ENCODE data around the gene NHSL2. TPM values are rescaled to one million over a fixed set of nuclear protein-coding genes. Genes with fewer than 3 reads are reported as not detected.

Gene NHSL2
- total RNA-seq, 1 donor from 2014 or later: 6.7 TPM

DNA sequence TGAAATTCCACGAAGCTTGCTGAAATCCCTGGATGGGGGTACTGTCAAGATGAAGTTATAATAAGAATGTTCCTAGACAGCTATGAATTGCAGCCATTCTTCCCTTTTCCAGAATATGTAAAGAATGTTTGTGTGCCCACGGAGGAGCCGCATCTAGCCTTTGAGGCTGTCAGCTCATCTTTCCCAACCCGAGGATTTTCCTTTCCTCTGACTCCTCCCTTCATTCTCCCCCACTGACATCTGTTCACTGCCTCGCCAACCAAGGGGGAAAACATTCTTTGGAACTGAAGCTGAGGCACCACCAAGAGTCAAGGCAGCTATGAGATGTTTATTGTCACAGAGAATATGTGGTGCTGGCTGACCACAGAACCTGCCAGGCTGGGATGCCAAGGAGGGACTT is 8.8 kb downstream of the NHSL2 start:
- intact Hi-C loops (cut with DNase I): loop anchor here (10.0 kb wide), 1 partner anchor 205 kb away; no protein-coding TSS in a partner anchor
- no peak for DNase-seq (ENCODE audit: low spot score)

GRCh38 chrX:71919886-71920285 is 9.2 kb downstream of the NHSL2 start:
- DNase-seq (ENCODE audit: low spot score): no peak
- intact Hi-C loops (cut with DNase I): loop anchor here (10.0 kb wide), 1 partner anchor 205 kb away; no protein-coding TSS in a partner anchor

GRCh38 chrX:71922686-71923085 is 12.0 kb downstream of the NHSL2 start:
- intact Hi-C loops (cut with DNase I): no loop called here
- DNase-seq (ENCODE audit: low spot score): no peak

DNA sequence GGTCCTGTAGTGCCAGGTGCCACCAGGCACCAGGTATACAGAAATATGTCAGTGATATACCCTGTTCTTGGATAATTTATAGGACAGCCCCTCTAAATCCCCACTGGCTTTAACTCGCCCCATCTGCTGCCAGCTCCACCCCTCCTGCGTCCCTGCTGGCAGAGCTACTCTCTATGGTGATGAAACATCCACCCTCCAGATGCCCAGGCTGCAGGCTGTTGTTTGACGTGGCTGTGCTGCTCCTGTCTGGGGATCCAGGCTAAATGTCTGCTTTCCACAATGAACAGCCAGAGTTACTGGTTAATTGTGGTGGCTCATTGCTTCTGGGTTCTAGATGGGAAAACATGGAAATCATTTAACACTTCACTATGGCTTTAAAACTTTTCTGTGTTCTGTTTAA is 12.9 kb downstream of the NHSL2 start:
- no peak for DNase-seq (ENCODE audit: low spot score)
- intact Hi-C loops (cut with DNase I): no loop called here

GRCh38 chrX:71927040-71927439 is 16.4 kb downstream of the NHSL2 start:
- intact Hi-C loops (cut with DNase I): no loop called here
- DNase-seq (ENCODE audit: low spot score): no peak

DNA sequence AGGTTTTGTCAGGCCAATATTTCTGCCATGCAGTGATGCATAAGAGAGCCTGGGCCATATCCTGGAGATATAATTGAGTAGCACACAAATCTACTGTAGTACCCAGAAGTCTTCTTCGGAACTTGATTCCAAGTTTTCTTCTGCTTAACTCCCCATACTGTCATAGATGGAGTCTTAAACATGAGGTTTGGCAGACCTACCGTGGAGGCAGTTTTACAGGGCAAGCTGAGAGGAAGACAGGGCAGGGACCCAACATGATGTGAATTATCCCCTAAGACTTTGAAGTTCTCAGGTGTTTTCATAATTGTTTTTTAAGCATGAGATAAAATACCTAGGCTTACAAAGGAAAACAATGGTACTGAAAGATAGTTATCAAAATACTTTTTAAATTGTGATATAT is 18.2 kb downstream of the NHSL2 start:
- no peak for DNase-seq (ENCODE audit: low spot score)
- intact Hi-C loops (cut with DNase I): no loop called here

GRCh38 chrX:71930298-71930697 is 19.7 kb downstream of the NHSL2 start:
- DNase-seq (ENCODE audit: low spot score): no peak
- intact Hi-C loops (cut with DNase I): no loop called here

- intact Hi-C loops (cut with DNase I): no loop called here
- DNase-seq (ENCODE audit: low spot score): no peak
Observed at GRCh38 chrX:71935476-71935875, 24.8 kb downstream of the NHSL2 start.

- intact Hi-C loops (cut with DNase I): no loop called here
- no peak for DNase-seq (ENCODE audit: low spot score)
Observed at GRCh38 chrX:71936632-71937031, 26.0 kb downstream of the NHSL2 start.

- no peak for DNase-seq (ENCODE audit: low spot score)
- intact Hi-C loops (cut with DNase I): no loop called here
Observed at GRCh38 chrX:71938371-71938770, 27.7 kb downstream of the NHSL2 start.

GRCh38 chrX:71941145-71941544 is 30.5 kb downstream of the NHSL2 start:
- no peak for DNase-seq (ENCODE audit: low spot score)
- intact Hi-C loops (cut with DNase I): no loop called here

DNA sequence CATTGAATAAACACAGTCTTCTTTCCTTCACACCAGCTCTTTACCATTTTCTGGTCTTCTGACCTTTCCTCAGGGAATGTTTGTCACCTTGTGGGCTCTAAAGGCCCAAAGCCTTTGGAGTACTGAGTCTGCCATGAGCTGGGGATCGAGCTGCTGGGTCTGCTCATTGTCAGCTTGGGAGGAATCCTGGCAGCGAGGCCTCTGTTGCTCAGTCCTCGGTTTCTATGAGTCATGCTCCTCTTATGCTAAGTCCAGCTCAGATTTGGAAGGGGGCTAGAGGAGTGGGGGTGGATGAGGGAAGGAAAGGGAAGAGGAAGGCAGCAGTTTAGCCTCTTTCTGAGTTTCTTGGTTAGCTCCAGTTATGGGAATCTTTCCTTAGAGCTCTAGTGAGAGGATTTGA is 31.1 kb downstream of the NHSL2 start:
- intact Hi-C loops (cut with DNase I): no loop called here
- DNase-seq (ENCODE audit: low spot score): no peak

DNA sequence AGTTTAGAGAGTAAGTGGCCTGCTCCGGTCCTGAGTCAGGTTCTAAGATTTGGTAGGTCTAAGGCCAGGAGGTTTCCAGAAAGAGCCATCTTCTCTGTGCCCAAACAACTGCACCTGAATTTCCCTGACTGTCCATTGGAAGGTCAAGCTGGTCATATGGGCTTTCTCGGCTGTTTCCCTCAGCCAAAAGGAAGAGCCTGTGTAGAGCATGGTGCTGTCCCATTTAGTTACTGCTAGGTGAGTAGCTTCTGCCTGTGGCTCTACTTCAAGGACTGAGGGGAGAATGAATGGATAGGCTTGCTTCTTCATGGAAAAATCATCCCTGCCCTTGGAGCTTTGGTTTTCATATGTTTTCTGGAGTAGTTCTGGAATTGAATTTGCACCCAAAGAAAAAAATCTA is 33.7 kb downstream of the NHSL2 start:
- intact Hi-C loops (cut with DNase I): no loop called here
- no peak for DNase-seq (ENCODE audit: low spot score)

DNA sequence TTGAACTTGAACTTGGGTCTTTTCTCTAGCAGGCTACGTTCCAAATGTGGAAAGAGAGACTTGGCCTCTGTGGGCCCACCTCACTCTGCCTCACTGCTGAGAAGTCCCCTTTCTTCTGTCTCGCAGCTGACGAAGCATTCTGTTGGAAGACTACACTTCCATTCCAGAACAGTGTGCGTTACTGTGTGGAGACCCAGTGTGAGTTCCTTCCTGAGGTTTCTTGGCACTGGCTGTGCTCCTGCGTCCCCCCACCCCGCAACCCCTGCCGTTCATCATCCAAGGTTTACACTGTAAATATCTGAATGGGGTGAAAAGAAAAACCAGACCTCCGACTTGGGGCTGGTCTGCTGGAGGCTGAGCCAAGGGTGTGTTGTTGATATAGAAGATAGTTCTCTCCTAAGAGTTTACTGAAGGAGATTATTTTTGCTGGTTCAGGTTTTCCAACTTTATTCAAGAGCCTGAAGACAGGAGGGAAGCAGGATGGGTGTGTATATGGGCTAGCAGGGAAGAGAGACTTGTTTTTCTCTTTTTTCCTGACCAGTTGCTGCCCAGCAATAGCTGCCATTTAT is 34.7 kb downstream of the NHSL2 start:
- intact Hi-C loops (cut with DNase I): no loop called here
- DNase-seq (ENCODE audit: low spot score): no peak

- intact Hi-C loops (cut with DNase I): no loop called here
- no peak for DNase-seq (ENCODE audit: low spot score)
Observed at GRCh38 chrX:71949363-71949762, 38.7 kb downstream of the NHSL2 start.

DNA sequence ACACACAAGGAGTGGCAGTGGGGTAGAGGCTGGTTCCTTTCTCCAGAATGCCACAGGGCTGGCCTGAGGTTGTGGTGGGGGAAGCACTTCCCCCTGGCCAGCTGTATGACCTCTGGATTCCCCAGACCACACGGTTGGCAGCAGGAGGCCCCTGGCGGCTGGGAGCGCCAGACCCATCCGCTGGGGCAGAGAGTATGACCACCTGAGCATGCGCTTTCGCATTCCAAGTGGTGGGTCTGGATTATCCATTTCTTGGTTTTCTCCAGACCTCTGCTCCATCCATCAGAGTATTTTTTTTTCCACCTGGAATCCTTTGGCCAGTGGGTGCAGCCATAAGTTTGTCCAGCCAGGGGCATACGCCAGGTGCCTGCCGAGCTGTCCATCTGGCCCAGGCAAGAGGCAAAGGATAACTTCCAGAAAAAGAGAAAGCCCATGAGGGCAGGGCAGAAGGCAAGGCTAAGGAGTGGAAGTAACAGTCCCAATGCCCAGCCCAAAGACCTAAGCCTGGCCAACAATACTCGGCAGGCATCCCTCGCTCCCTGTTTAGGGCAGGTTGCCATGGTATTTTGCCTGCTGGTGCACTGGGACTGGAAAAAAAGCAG is 39.3 kb downstream of the NHSL2 start:
- intact Hi-C loops (cut with DNase I): no loop called here
- DNase-seq (ENCODE audit: low spot score): no peak

DNA sequence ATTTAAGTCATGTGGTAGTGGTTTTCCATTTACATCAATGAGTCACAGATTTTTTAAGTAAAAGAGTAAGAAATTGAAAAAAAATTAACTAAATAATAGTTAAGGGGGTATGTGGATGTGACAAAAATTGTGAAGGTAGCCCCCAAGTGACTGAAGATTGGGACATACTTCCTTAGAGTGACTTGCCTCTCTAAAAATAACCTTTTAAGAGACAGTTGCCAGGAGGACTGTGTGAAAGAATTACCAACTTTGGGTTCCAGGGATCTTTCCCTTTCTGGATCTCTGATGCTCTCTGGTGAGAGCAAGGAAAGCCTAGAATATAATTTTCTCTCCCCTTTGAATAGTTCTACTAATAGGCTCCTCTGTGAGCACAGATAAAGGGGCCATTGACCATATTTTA is 42.7 kb downstream of the NHSL2 start:
- no peak for DNase-seq (ENCODE audit: low spot score)
- intact Hi-C loops (cut with DNase I): no loop called here

- no peak for DNase-seq (ENCODE audit: low spot score)
- intact Hi-C loops (cut with DNase I): no loop called here
Observed at GRCh38 chrX:71953946-71954345, 43.3 kb downstream of the NHSL2 start.

DNA sequence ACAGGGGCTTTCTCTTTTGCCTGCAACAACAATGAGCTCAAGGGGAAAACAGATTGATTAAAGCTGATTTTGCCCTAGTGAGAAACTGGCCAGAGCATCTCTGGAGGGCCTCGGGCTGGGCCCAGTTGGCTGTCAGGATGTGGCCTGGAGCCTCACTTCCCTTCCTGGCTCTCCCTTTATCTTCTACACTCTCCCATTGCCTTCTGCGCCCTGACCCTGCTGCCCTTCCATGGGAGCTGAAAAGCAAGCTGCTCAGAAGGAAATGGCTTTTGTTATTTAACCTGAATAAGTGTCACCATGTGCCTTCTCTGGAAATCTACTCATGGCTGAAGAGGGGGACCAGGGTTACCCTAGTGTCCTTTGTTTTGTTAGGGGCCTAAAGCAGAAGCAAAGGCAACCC is 43.8 kb downstream of the NHSL2 start:
- DNase-seq (ENCODE audit: low spot score): no peak
- intact Hi-C loops (cut with DNase I): no loop called here

DNA sequence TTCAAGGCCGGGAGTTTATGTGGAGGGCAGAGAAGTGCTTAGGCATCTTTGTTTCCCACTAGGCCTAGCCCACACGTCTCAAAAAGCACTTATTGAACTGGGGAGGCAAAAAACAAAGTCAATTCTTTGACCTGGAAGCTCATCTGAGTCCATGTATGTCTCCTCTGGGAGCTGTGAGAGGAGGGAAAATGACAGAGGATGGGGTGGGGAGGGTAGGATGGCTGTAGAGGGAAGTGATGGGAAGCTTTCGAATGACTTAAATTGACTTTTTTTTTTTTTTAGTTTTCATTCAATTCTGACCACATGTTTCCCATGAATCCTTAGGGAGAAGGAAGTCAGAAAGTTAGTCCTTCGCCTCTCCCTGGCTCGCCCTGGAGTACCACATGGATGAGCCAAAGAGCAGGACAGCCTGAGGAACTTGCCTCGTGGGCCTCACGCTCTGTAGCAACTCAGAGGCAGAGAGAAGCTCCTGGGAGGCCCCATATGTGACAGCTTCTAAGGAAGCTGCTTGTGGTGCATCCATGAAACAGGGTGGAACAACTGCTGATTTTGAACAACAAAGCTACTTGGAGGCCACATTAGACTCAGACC is 45.0 kb downstream of the NHSL2 start:
- DNase-seq (ENCODE audit: low spot score): no peak
- intact Hi-C loops (cut with DNase I): no loop called here

DNA sequence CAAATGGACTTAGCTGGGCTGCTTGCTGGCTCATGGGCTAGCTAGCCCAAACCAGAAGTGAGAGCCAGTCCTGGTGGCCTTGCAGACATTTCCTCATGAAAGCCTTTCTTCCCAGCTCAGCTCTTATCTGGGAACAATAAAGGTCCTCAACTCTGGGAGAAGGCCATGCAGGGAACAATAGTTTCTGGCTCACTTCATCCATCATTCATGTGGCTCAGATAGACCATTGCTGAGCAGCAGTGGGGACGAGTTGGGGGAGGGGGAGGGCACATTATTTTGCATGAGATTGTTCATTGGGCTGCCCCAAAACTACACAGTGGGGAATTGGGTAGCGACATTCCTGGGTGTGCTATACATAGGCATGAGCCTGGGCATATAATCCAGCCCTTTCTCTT is 47.6 kb downstream of the NHSL2 start:
- intact Hi-C loops (cut with DNase I): no loop called here

More for the DNA sequence above, 47.6 kb downstream of the NHSL2 start:
- DNase-seq (ENCODE audit: low spot score): no peak

All from cardiac septum (tissue), 1 donor.